Endodermal cell (in vitro differentiated cells): ENCODE data around the gene IMPA2. TPM values are rescaled to one million over a fixed set of nuclear protein-coding genes. Genes with fewer than 3 reads are reported as not detected.

Experiments
- DNase-seq: peaks from one replicate; pipeline ENCODE4 v3.0.0-alpha.2; 2017
- H3K27ac ChIP-seq: 2 replicates; pipeline ENCODE4 v1.5.1; 2013; ENCODE audit warnings: mild to moderate bottlenecking, low read depth, low read length, moderate library complexity
- H3K27me3 ChIP-seq: 2 replicates; pipeline ENCODE4 v1.6.1; 2013; ENCODE audit warnings: mild to moderate bottlenecking, low read length, moderate library complexity; ENCODE audit not compliant: insufficient read depth, control insufficient read depth, poor library complexity, severe bottlenecking
- H3K36me3 ChIP-seq: 2 replicates; pipeline ENCODE4 v1.7.0; 2013; ENCODE audit warnings: mild to moderate bottlenecking, low read length, moderate library complexity; ENCODE audit not compliant: control insufficient read depth, insufficient read depth
- H3K4me1 ChIP-seq: one replicate; pipeline ENCODE4 v1.7.0; 2013; ENCODE audit warnings: low read length; ENCODE audit not compliant: control insufficient read depth, insufficient read depth
- H3K4me3 ChIP-seq: 2 replicates; pipeline ENCODE4 v1.5.1; 2013; ENCODE audit warnings: mild to moderate bottlenecking, low read length, moderate library complexity
- H3K9ac ChIP-seq: 2 replicates; pipeline ENCODE4 v1.6.1; 2013; ENCODE audit warnings: mild to moderate bottlenecking, low read length, moderate library complexity; ENCODE audit not compliant: poor library complexity, severe bottlenecking; ENCODE audit errors: extremely low read depth
- H3K9me3 ChIP-seq: 2 replicates; pipeline ENCODE4 v1.6.1; 2013; ENCODE audit warnings: mild to moderate bottlenecking, low read length, moderate library complexity; ENCODE audit not compliant: control insufficient read depth
- H3K27ac Mint-ChIP-seq: 2 replicates; pipeline ENCODE4 v1.8.0; 2020; ENCODE audit warnings: mixed read lengths
- H3K27me3 Mint-ChIP-seq: 2 replicates; pipeline ENCODE4 v1.8.0; 2021; ENCODE audit warnings: mild to moderate bottlenecking, mixed read lengths; ENCODE audit not compliant: insufficient read depth
- H3K36me3 Mint-ChIP-seq: 2 replicates; pipeline ENCODE4 v1.8.0; 2020; ENCODE audit warnings: low read depth, mixed read lengths
- H3K4me1 Mint-ChIP-seq: 2 replicates; pipeline ENCODE4 v1.8.0; 2020; ENCODE audit warnings: mixed read lengths
- H3K4me3 Mint-ChIP-seq: 2 replicates; pipeline ENCODE4 v1.8.0; 2020; ENCODE audit warnings: mild to moderate bottlenecking, moderate library complexity, mixed read lengths
- H3K9me3 Mint-ChIP-seq: 2 replicates; pipeline ENCODE4 v1.8.0; 2020; ENCODE audit warnings: mild to moderate bottlenecking, mixed read lengths
- WGBS, 2 experiments: methylation state at CpG; one replicate each; pipeline versions ENCODE4 v1.1.5 to v1.1.7; 2013; ENCODE audit warnings: missing lambda C conversion rate in 2 of 2, mixed read lengths in 1 of 2; ENCODE audit not compliant: insufficient coverage in 1 of 2, insufficient read length in 1 of 2; 5-methylcytosine and 5-hydroxymethylcytosine counted together
- total RNA-seq, 2 donors: library from RNA; stranded (reverse); fragmentation: NEBNext Ultra II Directional in 1 of 2; extraction: Animal tissue kit (Norgen Biotek cat#: 25700) in 1 of 2; gene quantifications; 2 replicates in 1 of 2; 3 replicates in 1 of 2; pipeline ENCODE4 v1.2.1, GENCODE V29; 2021
- TF ChIP-seq, protein P1 (sequence below): fragments of 200-600 bp; sonication (generic); conservative IDR thresholded peaks from 2 replicates; pipeline ENCODE4 v1.5.0; 2021; ENCODE audit warnings: antibody characterized with exemption, mild to moderate bottlenecking

IMPA2 gene
- total RNA-seq, 2 donors from 2014 or later, result 68.0 to 88.9 TPM

- Mint-ChIP-seq H3K27me3 (no peaks in the 10 kb centered on the region), H3K4me1 (peaks cover 10% of the 10 kb centered on the region), H3K27ac (no peak overlapping the region), H3K9me3 (no peaks in the 10 kb centered on the region), H3K36me3 (no peaks in the 10 kb centered on the region), H3K4me3 (no peak overlapping the region)
- no peak overlapping the region for H3K4me3 ChIP-seq
- no peak overlapping the region for H3K27ac ChIP-seq
- H3K36me3 ChIP-seq, result no peaks in the 10 kb centered on the region
- no peaks in the 10 kb centered on the region for H3K4me1 ChIP-seq
- 92 to 100% methylated on average over 3 to 5 of the region's 5 CpGs for WGBS, 2 experiments
- no peaks in the 10 kb centered on the region for H3K9me3 ChIP-seq
- H3K9ac ChIP-seq, result no peak overlapping the region
- TF ChIP-seq, protein P1, sequence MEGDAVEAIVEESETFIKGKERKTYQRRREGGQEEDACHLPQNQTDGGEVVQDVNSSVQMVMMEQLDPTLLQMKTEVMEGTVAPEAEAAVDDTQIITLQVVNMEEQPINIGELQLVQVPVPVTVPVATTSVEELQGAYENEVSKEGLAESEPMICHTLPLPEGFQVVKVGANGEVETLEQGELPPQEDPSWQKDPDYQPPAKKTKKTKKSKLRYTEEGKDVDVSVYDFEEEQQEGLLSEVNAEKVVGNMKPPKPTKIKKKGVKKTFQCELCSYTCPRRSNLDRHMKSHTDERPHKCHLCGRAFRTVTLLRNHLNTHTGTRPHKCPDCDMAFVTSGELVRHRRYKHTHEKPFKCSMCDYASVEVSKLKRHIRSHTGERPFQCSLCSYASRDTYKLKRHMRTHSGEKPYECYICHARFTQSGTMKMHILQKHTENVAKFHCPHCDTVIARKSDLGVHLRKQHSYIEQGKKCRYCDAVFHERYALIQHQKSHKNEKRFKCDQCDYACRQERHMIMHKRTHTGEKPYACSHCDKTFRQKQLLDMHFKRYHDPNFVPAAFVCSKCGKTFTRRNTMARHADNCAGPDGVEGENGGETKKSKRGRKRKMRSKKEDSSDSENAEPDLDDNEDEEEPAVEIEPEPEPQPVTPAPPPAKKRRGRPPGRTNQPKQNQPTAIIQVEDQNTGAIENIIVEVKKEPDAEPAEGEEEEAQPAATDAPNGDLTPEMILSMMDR, result no peak
- no peak for DNase-seq
- H3K27me3 ChIP-seq, result no peaks in the 10 kb centered on the region
Measured at GRCh38 chr18:11974741-11975325, 6.5 kb upstream of the IMPA2 start.

DNA sequence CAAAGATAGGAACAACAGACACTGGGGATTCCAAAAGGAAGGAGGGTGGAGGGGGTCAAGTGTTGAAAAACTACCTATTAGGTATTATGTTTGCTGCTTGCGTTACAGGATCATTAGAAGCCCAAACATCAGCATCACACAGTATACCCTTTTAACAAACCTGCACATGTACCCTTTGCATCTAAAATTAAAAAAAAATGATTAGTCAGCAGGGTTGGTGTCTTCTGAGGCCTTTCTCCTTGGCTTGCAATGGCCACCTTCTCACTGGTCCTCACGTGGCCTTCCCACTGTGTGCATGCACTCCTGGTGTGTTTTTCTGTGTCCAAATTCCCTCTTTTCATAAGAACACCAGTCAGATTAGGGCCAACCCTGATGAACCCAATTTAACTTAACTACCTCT, 5.6 kb upstream of the IMPA2 start:
- Mint-ChIP-seq H3K4me3 (no peak overlapping the region), H3K4me1 (peaks cover 12% of the 10 kb centered on the region), H3K27ac (no peak overlapping the region), H3K9me3 (no peaks in the 10 kb centered on the region), H3K36me3 (no peaks in the 10 kb centered on the region), H3K27me3 (no peaks in the 10 kb centered on the region)
- no peaks in the 10 kb centered on the region for H3K9me3 ChIP-seq
- 85 to 87% methylated on average over 1 to 2 of the region's 2 CpGs for WGBS, 2 experiments
- H3K27ac ChIP-seq, result no peak overlapping the region
- no peaks in the 10 kb centered on the region for H3K4me1 ChIP-seq
- H3K27me3 ChIP-seq, result no peaks in the 10 kb centered on the region
- TF ChIP-seq, protein P1, result no peak
- no peak overlapping the region for H3K9ac ChIP-seq
- no peak for DNase-seq
- H3K36me3 ChIP-seq, result no peaks in the 10 kb centered on the region
- H3K4me3 ChIP-seq, result no peak overlapping the region

- Histone ChIP-seq H3K9ac (no peak overlapping the region), H3K9me3 (no peaks in the 10 kb centered on the region), H3K4me1 (no peaks in the 10 kb centered on the region), H3K4me3 (no peak overlapping the region), H3K27ac (no peak overlapping the region), H3K27me3 (no peaks in the 10 kb centered on the region), H3K36me3 (no peaks in the 10 kb centered on the region)
- Mint-ChIP-seq H3K4me1 (peaks cover 12% of the 10 kb centered on the region), H3K27me3 (no peaks in the 10 kb centered on the region), H3K9me3 (no peaks in the 10 kb centered on the region), H3K36me3 (no peaks in the 10 kb centered on the region), H3K27ac (no peak overlapping the region), H3K4me3 (no peak overlapping the region)
- WGBS, 2 experiments, result 89 to 91% methylated on average over 10 to 13 of the region's 13 CpGs
- no peak for DNase-seq
- TF ChIP-seq, protein P1, result no peak
Measured at GRCh38 chr18:11976315-11977152, 4.8 kb upstream of the IMPA2 start.
